Measurements from ENCODE around the gene BBIP1. TPM values are rescaled to one million over a fixed set of nuclear protein-coding genes. Genes with fewer than 3 reads are reported as not detected.

BBIP1 gene
- total RNA-seq, 1 experiment from 2014 or later = 19.0 TPM

- TF ChIP-seq SP1 (CRISPR knock-in tag; conservative IDR thresholded peaks at IDR 0.05) = no peak
Observed at GRCh38 chr10:110936757-110937156, 17.8 kb upstream of the BBIP1 start (continued).

GRCh38 chr10:110932505-110933180, 13.7 kb upstream of the BBIP1 start:
- Mint-ChIP-seq H3K27me3 (ENCODE audit: low read depth) (no peaks in the 10 kb centered on the region), H3K27ac (no peak overlapping the region; the same call in 1 of the 2 replicates), H3K4me1 (peaks cover 5% of the 10 kb centered on the region; the same call in 1 of the 2 replicates), H3K9me3 (no peaks in the 10 kb centered on the region; the same call in 1 of the 2 replicates), H3K4me3 (no peak overlapping the region), H3K36me3 (no peaks in the 10 kb centered on the region)
- ChIA-PET CTCF (no interaction called here), POLR2A (interaction anchor here (1.2 kb wide), 1 partner anchor 14 kb away, joined by 3 read pairs; the partner anchor contains the start of gene BBIP1)
- TF ChIP-seq ZNF512 (CRISPR knock-in tag; IDR thresholded peaks at IDR 0.05; ENCODE audit: borderline replicate concordance) (no peak), CREM (CRISPR knock-in tag; IDR thresholded peaks at IDR 0.05) (no peak), ZNF232 (CRISPR knock-in tag; IDR thresholded peaks at IDR 0.05) (no peak), HMGA2 (CRISPR knock-in tag; IDR thresholded peaks at IDR 0.05) (no peak), ZNF396 (CRISPR knock-in tag; IDR thresholded peaks at IDR 0.05; ENCODE audit: borderline replicate concordance) (no peak), PRRX2 (CRISPR knock-in tag; IDR thresholded peaks at IDR 0.05) (no peak), IRF2 (CRISPR knock-in tag; IDR thresholded peaks at IDR 0.05; ENCODE audit: borderline replicate concordance, low read depth) (no peak), USF2 (CRISPR knock-in tag; IDR thresholded peaks at IDR 0.05) (no peak), GTF2I (CRISPR knock-in tag; conservative IDR thresholded peaks at IDR 0.05) (no peak)
- no peak for ATAC-seq
- DNase-seq (ENCODE audit: low spot score) = no peak

- Mint-ChIP-seq H3K36me3 (no peaks in the 10 kb centered on the region), H3K9me3 (no peaks in the 10 kb centered on the region; the same call in 1 of the 2 replicates), H3K27ac (no peak overlapping the region), H3K27me3 (ENCODE audit: low read depth) (no peaks in the 10 kb centered on the region), H3K4me3 (no peak overlapping the region), H3K4me1 (peaks cover 5% of the 10 kb centered on the region; the same call in 1 of the 2 replicates)
- DNase-seq (ENCODE audit: low spot score) = no peak
- POLR2A ChIA-PET = interaction anchor here (1.2 kb wide), 1 partner anchor 13 kb away, joined by 3 read pairs; the partner anchor contains the start of gene BBIP1
- peak; percentile 32 for ATAC-seq
- TF ChIP-seq NR3C1 (CRISPR knock-in tag; conservative IDR thresholded peaks at IDR 0.05; ENCODE audit: low read depth) (no peak), ZSCAN18 (CRISPR knock-in tag; IDR thresholded peaks at IDR 0.05) (no peak), NFYB (CRISPR knock-in tag; conservative IDR thresholded peaks at IDR 0.05; ENCODE audit: low read depth) (no peak), OVOL2 (CRISPR knock-in tag; IDR thresholded peaks at IDR 0.05; ENCODE audit: borderline replicate concordance) (no peak)
- CTCF ChIA-PET = no interaction called here
Observed at GRCh38 chr10:110931769-110932381, 12.9 kb upstream of the BBIP1 start.

- H3K4me1 Mint-ChIP-seq = peaks cover 2% of the 10 kb centered on the region; the same call in 1 of the 2 replicates
- POLR2A ChIA-PET = interaction anchor here (2.7 kb wide), 1 partner anchor 9 kb away, joined by 13 read pairs; the partner anchor contains the start of genes BBIP1 and SHOC2
- TF ChIP-seq KAT7 (CRISPR knock-in tag; IDR thresholded peaks at IDR 0.05; ENCODE audit: borderline replicate concordance) (no peak), TEAD4 (CRISPR knock-in tag; IDR thresholded peaks at IDR 0.05) (no peak), NR3C1 (CRISPR knock-in tag; conservative IDR thresholded peaks at IDR 0.05; ENCODE audit: low read depth) (no peak), ZNF232 (CRISPR knock-in tag; IDR thresholded peaks at IDR 0.05) (no peak), SP1 (CRISPR knock-in tag; conservative IDR thresholded peaks at IDR 0.05) (no peak), STAT6 (CRISPR knock-in tag; conservative IDR thresholded peaks at IDR 0.05; ENCODE audit: low read depth) (no peak), GABPB1 (CRISPR knock-in tag; IDR thresholded peaks at IDR 0.05) (no peak)
Observed at GRCh38 chr10:110927461-110927860, 8.5 kb upstream of the BBIP1 start.

More at GRCh38 chr10:110927461-110927860, 8.5 kb upstream of the BBIP1 start:
- Mint-ChIP-seq H3K4me3 (no peak overlapping the region), H3K27ac (no peak overlapping the region), H3K36me3 (no peaks in the 10 kb centered on the region), H3K9me3 (no peaks in the 10 kb centered on the region), H3K27me3 (ENCODE audit: low read depth) (no peaks in the 10 kb centered on the region)
- CTCF ChIA-PET = interaction anchor here (2.1 kb wide), 1 partner anchor 9 kb away, joined by 10 read pairs; the partner anchor contains the start of genes BBIP1 and SHOC2
- DNase-seq (ENCODE audit: low spot score) (no peak), ATAC-seq (no peak)
